Activated CD8-positive, alpha-beta T cell treated with anti-CD3 and anti-CD28 coated beads, Interleukin-2, amount 10 ng/mL, durations not matched to agents 7 days and 5 days (primary cell): ENCODE data around the gene BRAT1. TPM values are rescaled to one million over a fixed set of nuclear protein-coding genes. Genes with fewer than 3 reads are reported as not detected.

ENCODE experiments used
- ATAC-seq: fragments of 150-1000 bp; cut with Tn5 transposase; one replicate; pipeline ENCODE4 v1.10.0; 2021; ENCODE audit warnings: moderate library complexity
- CTCF ChIA-PET: fragments of 350-600 bp; sonication (Branson Sonifier 250); formaldehyde crosslinking; loops from one replicate; lab custom pipeline; 2021; ENCODE audit warnings: antibody characterized with exemption; lab: Charles Lee
- POLR2A ChIA-PET: fragments of 350-600 bp; sonication (Branson Sonifier 250); formaldehyde crosslinking; loops from one replicate; lab custom pipeline; 2021; ENCODE audit warnings: antibody characterized with exemption; lab: Charles Lee
- DNase-seq: peaks from one replicate; pipeline ENCODE4 v3.0.0-alpha.2; 2020
- H3K27ac Mint-ChIP-seq: one replicate; pipeline ENCODE4 v1.8.0; 2021; ENCODE audit warnings: mild to moderate bottlenecking, mixed read lengths
- H3K27me3 Mint-ChIP-seq: one replicate; pipeline ENCODE4 v1.8.0; 2021; ENCODE audit warnings: low read depth, mixed read lengths
- H3K36me3 Mint-ChIP-seq: one replicate; pipeline ENCODE4 v1.8.0; 2021; ENCODE audit warnings: low read depth, mixed read lengths
- H3K4me1 Mint-ChIP-seq: one replicate; pipeline ENCODE4 v1.8.0; 2021; ENCODE audit warnings: low read depth, mixed read lengths
- H3K4me3 Mint-ChIP-seq: one replicate; pipeline ENCODE4 v1.8.0; 2021; ENCODE audit warnings: mild to moderate bottlenecking, mixed read lengths
- H3K9me3 Mint-ChIP-seq: one replicate; pipeline ENCODE4 v1.8.0; 2022; ENCODE audit warnings: mixed read lengths; ENCODE audit not compliant: insufficient read depth
- total RNA-seq, 2 experiments: library from RNA; stranded (reverse); gene quantifications; one replicate each; pipeline ENCODE4 v1.2.3, GENCODE V29; 2021

The BRAT1 gene
- total RNA-seq, 2 experiments from 2014 or later = 39.4 to 40.7 TPM

DNA sequence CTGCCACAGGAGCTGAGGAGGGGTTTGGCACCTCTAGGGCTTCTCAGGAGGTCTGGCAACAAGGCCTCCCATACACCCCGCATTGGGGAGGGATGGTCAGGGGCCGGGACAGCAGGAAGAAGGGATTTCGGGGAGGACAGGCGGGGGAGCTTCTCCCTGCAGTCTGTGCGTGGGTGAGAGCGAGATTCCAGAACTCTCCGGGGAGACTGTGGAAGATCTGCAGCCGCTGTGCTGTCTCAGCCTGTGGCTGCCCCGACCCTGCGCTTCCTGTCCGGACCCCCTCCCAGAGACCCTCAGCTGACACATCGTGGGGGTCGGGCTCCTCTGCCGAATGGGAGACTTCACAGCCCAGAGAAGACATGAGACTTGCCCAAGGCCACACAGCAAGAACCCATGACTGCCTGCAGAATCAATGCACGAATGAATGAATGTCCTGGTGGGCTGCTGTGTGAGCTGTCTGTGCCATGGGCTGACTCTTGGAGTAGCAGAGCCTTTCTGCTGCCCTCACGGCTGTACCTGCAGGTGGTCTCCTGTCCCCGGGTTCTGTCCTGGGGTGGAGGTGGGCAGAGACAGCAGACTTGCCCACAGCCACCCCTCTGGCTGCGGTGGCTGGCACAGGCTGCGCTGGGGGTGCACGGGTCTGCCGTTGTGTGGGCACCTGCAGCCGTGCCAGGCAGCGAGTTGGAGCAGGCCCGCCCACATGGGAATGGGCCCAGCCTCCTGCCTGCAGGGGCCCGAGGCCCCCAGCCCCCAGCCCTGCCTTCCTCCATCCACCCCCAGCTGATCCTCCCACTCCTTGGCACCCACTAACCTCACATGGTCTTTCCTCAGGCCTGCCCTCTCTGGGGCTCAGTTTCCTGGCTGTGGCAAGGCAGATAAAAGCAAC lies 52.0 kb downstream of the BRAT1 start:
- Mint-ChIP-seq H3K27me3 (peaks cover 2% of the 10 kb centered on the region), H3K36me3 (no peaks in the 10 kb centered on the region), H3K27ac (no peak overlapping the region), H3K9me3 (no peaks in the 10 kb centered on the region), H3K4me1 (peaks cover 11% of the 10 kb centered on the region), H3K4me3 (no peak overlapping the region)
- no peak for DNase-seq
- ChIA-PET CTCF (no interaction called here), POLR2A (interaction anchor here (0.8 kb wide), 1 partner anchor 10 kb away, joined by 3 read pairs; no protein-coding TSS in a partner anchor)
- ATAC-seq = no peak

- no peak overlapping the region for H3K27ac Mint-ChIP-seq
- no peaks in the 10 kb centered on the region for H3K9me3 Mint-ChIP-seq
- H3K36me3 Mint-ChIP-seq = no peaks in the 10 kb centered on the region
- H3K4me1 Mint-ChIP-seq = peaks cover 5% of the 10 kb centered on the region
- no peak for ATAC-seq
- no peak for DNase-seq
- H3K4me3 Mint-ChIP-seq = no peak overlapping the region
- POLR2A ChIA-PET = interaction anchor here (2.3 kb wide), 1 partner anchor 8 kb away, joined by 7 read pairs; no protein-coding TSS in a partner anchor
- CTCF ChIA-PET = no interaction called here
- peaks cover 2% of the 10 kb centered on the region for H3K27me3 Mint-ChIP-seq
These were observed 52.7 kb downstream of the BRAT1 start for GRCh38 chr7:2502647-2502966.

GRCh38 chr7:2501947-2502646 lies 53.2 kb downstream of the BRAT1 start:
- Mint-ChIP-seq H3K4me3 (no peak overlapping the region), H3K27me3 (peaks cover 2% of the 10 kb centered on the region), H3K4me1 (no peaks in the 10 kb centered on the region), H3K36me3 (no peaks in the 10 kb centered on the region), H3K27ac (no peak overlapping the region), H3K9me3 (no peaks in the 10 kb centered on the region)
- ChIA-PET CTCF (interaction anchor here (2.0 kb wide), 1 partner anchor 33 kb away, joined by 7 read pairs; no protein-coding TSS in a partner anchor), POLR2A (interaction anchor here (2.3 kb wide), 1 partner anchor 9 kb away, joined by 7 read pairs; no protein-coding TSS in a partner anchor)
- ATAC-seq = no peak
- DNase-seq = no peak

DNA sequence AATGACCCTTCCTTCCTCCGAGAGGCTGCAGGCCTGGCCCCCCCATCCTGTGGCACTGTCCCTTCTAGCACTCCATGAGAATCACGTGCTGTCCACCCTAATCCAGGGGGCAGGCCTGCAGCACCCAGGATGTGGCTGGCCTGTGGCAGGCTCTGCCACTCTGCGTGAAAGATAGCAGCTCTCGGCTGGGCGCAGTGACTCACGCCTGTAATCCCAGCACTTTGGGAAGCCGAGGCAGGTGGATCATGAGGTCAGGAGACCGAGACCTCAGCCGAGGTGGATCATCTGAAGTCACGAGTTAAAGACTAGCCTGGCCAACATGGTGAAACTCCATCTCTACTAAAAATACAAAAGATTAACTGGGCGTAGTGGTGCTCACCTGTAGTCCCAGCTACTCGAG lies 54.6 kb downstream of the BRAT1 start:
- ChIA-PET POLR2A (interaction anchor here (0.8 to 2.3 kb wide), 2 partner anchors 10 to 31 kb away, joined by 3 to 7 read pairs; no protein-coding TSS in a partner anchor), CTCF (interaction anchor here (2.0 kb wide), 1 partner anchor 32 kb away, joined by 7 read pairs; no protein-coding TSS in a partner anchor)
- H3K4me3 Mint-ChIP-seq = no peak overlapping the region
- no peak overlapping the region for H3K27ac Mint-ChIP-seq
- H3K4me1 Mint-ChIP-seq = no peaks in the 10 kb centered on the region
- H3K36me3 Mint-ChIP-seq = no peaks in the 10 kb centered on the region
- DNase-seq = no peak
- no peak for ATAC-seq
- H3K9me3 Mint-ChIP-seq = no peaks in the 10 kb centered on the region
- H3K27me3 Mint-ChIP-seq = peaks cover 2% of the 10 kb centered on the region

DNA sequence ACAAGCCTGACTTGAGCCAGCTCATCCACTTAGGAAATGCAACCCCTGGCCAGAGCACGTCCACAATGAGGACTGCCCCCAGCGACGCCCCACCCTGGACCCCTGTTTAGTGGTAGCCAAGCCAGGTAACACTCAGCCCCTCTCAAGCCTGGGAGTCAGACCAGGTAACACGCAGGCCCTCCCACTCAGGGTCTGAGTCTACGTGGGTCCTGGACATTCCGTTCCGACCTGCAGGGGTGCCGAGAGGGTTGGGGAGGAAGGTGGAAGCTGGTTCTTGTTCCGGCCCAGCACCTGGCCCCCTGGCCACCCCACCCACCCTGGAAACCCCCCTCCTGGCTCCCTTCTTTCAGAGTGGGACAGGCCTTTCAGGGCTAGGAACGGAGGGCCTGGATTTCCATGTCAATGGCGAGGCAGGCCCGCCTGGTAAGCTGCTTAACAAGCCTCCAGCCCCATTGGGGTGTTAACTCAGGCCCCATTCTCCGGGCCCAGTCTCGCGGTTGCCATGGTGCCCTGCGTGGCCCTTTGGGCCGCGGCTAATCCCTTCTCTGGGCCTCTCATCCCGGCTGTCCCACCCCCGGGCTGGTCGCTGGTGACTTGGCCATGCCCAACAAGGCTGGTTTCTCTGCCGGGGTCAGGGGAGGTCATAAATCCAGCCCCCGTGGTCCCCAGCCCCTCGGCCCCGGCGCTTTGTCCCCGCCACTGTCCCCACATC lies 55.4 kb downstream of the BRAT1 start:
- ChIA-PET CTCF (interaction anchor here (0.9 to 2.0 kb wide), 2 partner anchors 11 to 31 kb away, joined by 3 to 7 read pairs; no protein-coding TSS in a partner anchor), POLR2A (interaction anchor here (0.8 to 1.2 kb wide), 2 partner anchors 8 to 30 kb away, joined by 3 to 5 read pairs; no protein-coding TSS in a partner anchor)
- Mint-ChIP-seq H3K36me3 (no peaks in the 10 kb centered on the region), H3K27ac (no peak overlapping the region), H3K4me1 (no peaks in the 10 kb centered on the region), H3K9me3 (no peaks in the 10 kb centered on the region), H3K4me3 (no peak overlapping the region), H3K27me3 (peaks cover 2% of the 10 kb centered on the region)
- no peak for DNase-seq
- no peak for ATAC-seq

- POLR2A ChIA-PET = interaction anchor here (0.9 to 1.2 kb wide), 2 partner anchors 8 to 12 kb away, joined by 3 to 5 read pairs; no protein-coding TSS in a partner anchor
- CTCF ChIA-PET = interaction anchor here (0.9 to 1.5 kb wide), 3 partner anchors 11 to 211 kb away, joined by 3 to 6 read pairs (median 4); no protein-coding TSS in a partner anchor
- DNase-seq (no peak), ATAC-seq (no peak)
- no peaks in the 10 kb centered on the region for H3K9me3 Mint-ChIP-seq
- H3K4me3 Mint-ChIP-seq = no peak overlapping the region
- H3K36me3 Mint-ChIP-seq = no peaks in the 10 kb centered on the region
- no peaks in the 10 kb centered on the region for H3K4me1 Mint-ChIP-seq
- no peak overlapping the region for H3K27ac Mint-ChIP-seq
- peaks cover 2% of the 10 kb centered on the region for H3K27me3 Mint-ChIP-seq
These were observed 56.1 kb downstream of the BRAT1 start for GRCh38 chr7:2499181-2499580.

- H3K27ac Mint-ChIP-seq = no peak overlapping the region
- ATAC-seq = no peak
- ChIA-PET POLR2A (interaction anchor here (0.9 to 1.2 kb wide), 2 partner anchors 9 to 13 kb away, joined by 3 to 5 read pairs; no protein-coding TSS in a partner anchor), CTCF (interaction anchor here (0.9 to 1.5 kb wide), 4 partner anchors 30 to 211 kb away, joined by 3 to 6 read pairs (median 5); partner anchors contain the start of gene IQCE)
- H3K4me3 Mint-ChIP-seq = no peak overlapping the region
- no peaks in the 10 kb centered on the region for H3K9me3 Mint-ChIP-seq
- H3K36me3 Mint-ChIP-seq = no peaks in the 10 kb centered on the region
- H3K27me3 Mint-ChIP-seq = peaks cover 2% of the 10 kb centered on the region
- no peaks in the 10 kb centered on the region for H3K4me1 Mint-ChIP-seq
- no peak for DNase-seq
These were observed 56.6 kb downstream of the BRAT1 start for GRCh38 chr7:2498708-2499107.

DNA sequence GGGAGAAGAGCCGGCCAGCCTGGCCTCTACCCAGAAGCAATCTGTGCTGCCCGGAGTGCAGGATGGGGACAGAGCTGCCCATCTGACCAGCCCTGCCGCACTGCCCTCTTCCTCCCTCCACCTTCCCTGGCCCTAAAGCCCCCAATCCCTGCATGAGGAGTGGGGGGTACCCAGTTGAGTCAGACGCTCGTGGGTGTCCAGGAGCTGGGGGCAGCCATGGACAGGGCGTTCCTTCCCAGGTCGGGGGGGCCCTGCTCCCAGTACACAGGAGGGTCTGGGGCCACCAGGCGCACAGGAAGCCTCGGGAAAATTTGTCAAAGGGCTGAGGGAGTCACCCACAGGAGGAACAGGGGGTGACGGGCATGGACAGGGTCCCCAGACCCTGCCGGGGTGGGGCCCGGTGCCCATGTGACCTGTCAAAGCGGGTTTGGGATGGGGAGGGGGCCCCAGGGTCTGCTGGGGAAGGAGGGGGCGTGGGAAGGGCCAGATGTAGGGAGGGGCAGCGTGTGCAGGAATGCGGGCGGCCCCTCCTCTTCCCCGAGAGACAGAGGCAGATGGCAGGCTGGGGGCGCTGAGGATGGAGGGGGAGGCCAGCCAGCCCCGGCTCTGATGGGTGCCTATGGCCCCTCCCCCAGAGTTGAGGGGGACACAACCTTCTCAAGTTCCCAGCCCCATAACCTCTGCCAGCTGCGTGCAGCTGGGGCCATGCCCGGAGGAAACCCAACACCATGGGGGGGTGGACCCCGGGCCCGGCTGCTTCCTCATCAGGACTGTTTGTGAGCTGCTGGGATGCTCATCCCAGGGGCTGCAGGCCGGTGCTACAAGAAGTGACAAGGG lies 57.6 kb downstream of the BRAT1 start:
- ChIA-PET CTCF (interaction anchor here (0.9 to 1.5 kb wide), 4 partner anchors 29 to 212 kb away, joined by 3 to 6 read pairs (median 5); partner anchors contain the start of gene IQCE), POLR2A (no interaction called here)
- Mint-ChIP-seq H3K27me3 (peaks cover 3% of the 10 kb centered on the region), H3K4me3 (no peak overlapping the region), H3K27ac (no peak overlapping the region), H3K4me1 (no peaks in the 10 kb centered on the region), H3K9me3 (no peaks in the 10 kb centered on the region), H3K36me3 (no peaks in the 10 kb centered on the region)
- DNase-seq (no peak), ATAC-seq (no peak)

DNA sequence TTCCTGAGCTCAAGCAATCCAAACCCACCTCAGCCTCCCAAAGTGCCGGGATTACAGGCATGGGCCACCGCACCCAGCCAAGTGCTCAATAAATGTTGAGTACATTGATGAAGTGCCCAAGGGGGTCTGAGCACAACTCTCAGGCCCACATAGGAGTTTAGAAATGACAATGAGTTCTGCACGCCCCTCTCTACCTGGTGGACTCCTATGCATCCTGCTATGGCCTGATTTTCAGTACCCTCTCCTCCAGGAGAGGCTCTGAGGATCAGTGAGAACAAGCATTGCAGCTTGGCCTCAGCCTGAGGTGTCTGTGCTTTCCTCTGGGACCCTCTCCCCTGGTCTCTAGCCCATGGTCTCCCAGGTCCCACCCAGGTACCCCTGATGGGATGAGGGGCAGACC lies 58.3 kb downstream of the BRAT1 start:
- POLR2A ChIA-PET = no interaction called here
- Mint-ChIP-seq H3K4me3 (no peak overlapping the region), H3K4me1 (no peaks in the 10 kb centered on the region), H3K27me3 (peaks cover 6% of the 10 kb centered on the region), H3K36me3 (no peaks in the 10 kb centered on the region), H3K9me3 (no peaks in the 10 kb centered on the region), H3K27ac (no peak overlapping the region)
- ATAC-seq (no peak), DNase-seq (no peak)
- CTCF ChIA-PET = no interaction called here

GRCh38 chr7:2496375-2496774 lies 58.9 kb downstream of the BRAT1 start:
- ATAC-seq (no peak), DNase-seq (no peak)
- CTCF ChIA-PET = no interaction called here
- Mint-ChIP-seq H3K4me3 (no peak overlapping the region), H3K27me3 (peaks cover 12% of the 10 kb centered on the region), H3K27ac (no peak overlapping the region), H3K4me1 (no peaks in the 10 kb centered on the region), H3K9me3 (no peaks in the 10 kb centered on the region), H3K36me3 (no peaks in the 10 kb centered on the region)
- POLR2A ChIA-PET = no interaction called here
